Aorta (tissue), 5 donors: Measurements from ENCODE around the gene PLEKHG3. TPM values are rescaled to one million over a fixed set of nuclear protein-coding genes. Genes with fewer than 3 reads are reported as not detected.
A peak's percentile ranks its signal among the peaks of the same experiment; 100 is the strongest.

ENCODE experiments used
- ATAC-seq: fragments of 200-7000 bp; cut with Tn5 transposase; one replicate; pipeline ENCODE4 v1.9.1; 2022; ENCODE audit warnings: moderate library complexity; ENCODE audit not compliant: low FRiP score
- DNase-seq, 2 donors: peaks; one replicate each; pipeline ENCODE4 v3.0.0-alpha.2; 2020
- H3K27ac ChIP-seq, 2 donors: one replicate each; pipeline ENCODE4 v1.5.1; 2013; ENCODE audit warnings: low read length in 2 of 2, mild to moderate bottlenecking in 2 of 2, moderate library complexity in 2 of 2, control low read depth in 1 of 2, inconsistent platforms in 1 of 2, low read depth in 1 of 2
- H3K27me3 ChIP-seq, 2 donors: one replicate each; pipeline ENCODE4 v1.6.1; 2013; ENCODE audit warnings: control low read depth in 1 of 2, low read length in 1 of 2, mild to moderate bottlenecking in 1 of 2, moderate library complexity in 1 of 2; ENCODE audit not compliant: insufficient read depth in 2 of 2, control insufficient read depth in 1 of 2
- H3K36me3 ChIP-seq, 2 donors: one replicate each; pipeline ENCODE4 v1.6.1; 2013; ENCODE audit warnings: control low read depth in 1 of 2, low read length in 1 of 2, mild to moderate bottlenecking in 1 of 2; ENCODE audit not compliant: insufficient read depth in 2 of 2, control insufficient read depth in 1 of 2
- H3K4me1 ChIP-seq, 2 donors: one replicate each; pipeline ENCODE4 v1.6.1; 2013; ENCODE audit warnings: low read length in 2 of 2, control low read depth in 1 of 2, mild to moderate bottlenecking in 1 of 2, moderate library complexity in 1 of 2; ENCODE audit not compliant: insufficient read depth in 2 of 2, control insufficient read depth in 1 of 2
- H3K4me3 ChIP-seq, 2 donors: one replicate each; pipeline ENCODE4 v1.5.1; 2013; ENCODE audit warnings: low read length in 2 of 2, control low read depth in 1 of 2, mild to moderate bottlenecking in 1 of 2
- H3K9me3 ChIP-seq: one replicate; pipeline ENCODE4 v1.6.1; 2013; ENCODE audit warnings: mild to moderate bottlenecking, low read length; ENCODE audit not compliant: control insufficient read depth
- WGBS, 2 donors: extraction: QIAGEN DNeasy Blood & Tissue Kit; methylation state at CpG; one replicate each; pipeline ENCODE4 v1.1.7; 2013; 5-methylcytosine and 5-hydroxymethylcytosine counted together
- intact Hi-C, 2 donors: fragments of 100-400 bp; cut with DNase I; formaldehyde crosslinking; loops; one replicate each; pipeline versions ENCODE4 v1.14.2 to v1.15.0; 2022
- polyA plus RNA-seq, 2 donors: library from polyadenylated mRNA; stranded (reverse); fragments of 200-250 nt; gene quantifications; one replicate each; pipeline ENCODE4 v1.2.3, GENCODE V29; 2013
- total RNA-seq, 2 donors: library from RNA; stranded (reverse); fragmentation: NEBNext Ultra II Directional; extraction: Animal tissue kit (Norgen Biotek cat#: 25700); gene quantifications; one replicate each; pipeline ENCODE4 v1.2.1, GENCODE V29; 2021
- donor health status: healthy with polysubstance abuse.
- donor health status: Bipolar disorder and iron deficiency.
- donor health status: DM: no; HTN: no; CAD: no.
- donor health status: DM: no; HTN: no; CAD: no.
- donor health status: DM: yes; HTN: yes; CAD: no.

Gene PLEKHG3
- total and polyA plus RNA-seq, 4 donors: 10.9 to 82.9 (median 48.2) TPM

DNA sequence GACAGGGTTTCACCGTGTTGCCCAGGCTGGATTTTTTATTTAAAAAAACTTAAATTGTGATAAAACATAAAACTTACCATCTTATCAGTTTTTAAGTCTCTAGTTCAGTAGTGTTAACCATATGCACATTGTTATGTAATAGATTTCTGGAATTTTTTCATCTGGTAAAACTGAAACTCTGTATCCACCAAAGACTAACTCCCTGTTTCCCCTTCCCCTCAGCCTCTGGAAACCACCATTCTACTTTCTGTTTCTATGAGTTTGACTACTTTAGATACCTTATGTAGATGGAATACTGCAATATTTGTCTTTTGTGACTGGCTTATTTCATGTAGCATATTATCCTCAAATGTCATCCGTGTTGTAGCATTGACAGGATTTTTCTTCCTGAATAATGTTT, 12.8 kb upstream of the PLEKHG3 start:
- Histone ChIP-seq H3K36me3 (no peaks in the 10 kb centered on the region), H3K9me3 (no peaks in the 10 kb centered on the region), H3K4me3 (no peak overlapping the region), H3K4me1 (peaks cover 0 to 4% of the 10 kb centered on the region in 2 donors), H3K27me3 (no peaks in the 10 kb centered on the region), H3K27ac (no peak overlapping the region)
- intact Hi-C loops: no loop called here
- DNase-seq: no peak
- WGBS, 2 donors: 83 to 84% methylated on average over 2 of the region's 2 CpGs
- ATAC-seq: no peak

DNA sequence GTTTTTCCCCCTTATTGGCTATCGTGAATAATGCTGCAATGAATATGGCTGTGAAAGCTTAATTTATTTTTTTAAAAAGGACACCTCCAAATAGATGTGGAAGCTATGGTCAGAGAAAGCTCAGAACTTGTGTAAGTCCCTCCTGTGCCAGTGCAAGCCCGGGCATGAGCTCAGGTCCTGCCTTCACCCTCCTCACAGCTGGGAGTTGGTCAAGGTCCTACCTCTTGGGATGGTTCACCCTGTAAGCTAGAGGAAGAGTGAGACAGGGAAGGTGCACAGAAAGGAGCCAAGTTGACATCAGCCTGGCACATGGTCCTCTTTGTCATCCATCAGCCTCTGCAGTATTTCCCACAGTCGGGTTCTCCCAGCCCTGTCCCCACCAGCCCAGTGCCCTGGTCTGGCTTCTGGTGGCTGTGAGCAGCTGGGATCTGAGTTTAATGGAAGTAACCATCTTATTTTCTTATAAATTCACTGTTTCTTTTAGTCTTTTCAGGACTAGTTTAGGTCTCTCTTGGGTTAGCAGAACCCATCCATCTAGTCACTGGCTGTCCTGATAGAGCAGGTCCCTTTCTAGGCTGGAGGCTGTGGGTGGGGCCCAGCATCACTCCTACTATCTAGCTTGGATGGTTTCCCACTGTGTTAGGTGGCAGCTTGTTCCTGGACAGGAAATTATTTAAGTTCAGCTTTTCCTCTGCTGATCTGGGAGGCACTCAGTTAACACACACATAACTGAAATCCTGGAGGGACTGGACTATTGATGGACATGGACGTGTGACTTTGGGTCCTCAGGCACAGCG, 11.8 kb upstream of the PLEKHG3 start:
- WGBS, 2 donors: 90 to 94% methylated on average over 5 of the region's 5 CpGs
- DNase-seq (no peak), ATAC-seq (no peak)
- H3K4me3 ChIP-seq: no peak overlapping the region
- H3K36me3 ChIP-seq: no peaks in the 10 kb centered on the region
- intact Hi-C loops: no loop called here
- H3K9me3 ChIP-seq: no peaks in the 10 kb centered on the region
- H3K4me1 ChIP-seq: peaks cover 0 to 4% of the 10 kb centered on the region in 2 donors
- no peak overlapping the region for H3K27ac ChIP-seq
- no peaks in the 10 kb centered on the region for H3K27me3 ChIP-seq

DNA sequence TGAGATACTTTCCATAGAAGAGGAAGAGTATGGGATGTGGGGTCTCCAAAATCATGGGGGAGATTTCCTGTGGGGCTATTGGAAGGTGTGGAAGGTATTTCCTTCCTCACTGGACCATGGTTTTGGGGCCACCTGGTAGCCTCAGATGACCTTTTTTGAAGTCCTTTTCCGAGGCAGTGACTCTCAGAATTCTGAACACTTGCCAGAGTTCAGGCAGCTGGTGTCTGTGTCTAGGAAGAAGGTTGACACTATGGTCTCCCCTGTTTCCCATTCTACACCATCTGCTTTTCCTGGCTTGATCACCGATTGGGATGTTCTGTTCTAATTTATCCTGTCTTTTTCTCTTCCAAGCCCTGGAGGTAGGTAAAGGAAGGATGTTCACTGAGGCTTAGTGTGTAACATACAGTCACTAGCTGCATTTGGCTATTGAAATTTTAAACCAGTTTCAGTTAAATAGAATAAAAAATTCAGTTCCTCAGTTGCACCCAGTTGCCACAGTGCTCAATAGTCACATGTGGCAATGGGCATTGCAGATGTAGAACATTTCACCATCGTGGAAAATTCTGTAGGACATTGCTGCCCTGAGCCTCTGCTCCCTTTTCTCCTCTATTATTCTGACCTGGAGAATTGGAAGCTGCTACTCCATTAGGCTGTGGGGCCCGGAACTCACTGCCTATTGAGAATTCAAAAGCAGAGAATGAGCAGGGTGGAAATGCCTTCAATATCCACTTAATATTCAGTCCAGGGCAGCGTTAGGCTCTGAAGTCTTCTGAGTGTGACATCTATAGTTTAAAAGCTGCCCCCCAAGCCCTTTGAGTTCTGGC, 11.0 kb upstream of the PLEKHG3 start:
- H3K27me3 ChIP-seq: no peaks in the 10 kb centered on the region
- 65 to 67% methylated on average over 5 of the region's 5 CpGs for whole genome bisulfite sequencing, 2 donors
- peaks cover 0 to 4% of the 10 kb centered on the region in 2 donors for H3K4me1 ChIP-seq
- intact Hi-C loops: no loop called here
- no peaks in the 10 kb centered on the region for H3K36me3 ChIP-seq
- H3K9me3 ChIP-seq: no peaks in the 10 kb centered on the region
- DNase-seq (no peak), ATAC-seq (no peak)
- no peak overlapping the region for H3K4me3 ChIP-seq
- no peak overlapping the region for H3K27ac ChIP-seq

DNA sequence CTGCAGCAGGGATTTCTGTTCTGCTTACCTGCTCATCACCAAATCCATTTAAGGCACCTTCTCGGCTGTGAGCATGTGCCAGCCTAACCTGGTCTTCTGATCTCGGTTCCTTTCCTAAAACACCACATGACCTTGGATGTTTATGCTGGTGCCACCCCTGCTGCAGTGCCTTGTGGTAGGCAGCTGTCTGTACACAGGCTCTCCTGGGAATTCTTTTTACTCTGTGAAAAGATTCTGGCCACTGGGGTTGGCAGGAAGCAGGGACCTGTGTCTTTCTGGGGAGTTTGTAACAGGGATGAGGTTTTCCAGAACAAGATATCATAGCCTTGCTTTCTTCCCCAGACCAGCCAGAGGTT, 10.4 kb upstream of the PLEKHG3 start:
- Histone ChIP-seq H3K27ac (peak overlapping the region in 1 of 2 donors; percentile 12), H3K4me1 (peaks cover 0 to 4% of the 10 kb centered on the region in 2 donors), H3K9me3 (no peaks in the 10 kb centered on the region), H3K27me3 (no peaks in the 10 kb centered on the region), H3K4me3 (no peak overlapping the region), H3K36me3 (no peaks in the 10 kb centered on the region)
- ATAC-seq: no peak
- no peak for DNase-seq
- 35 to 37% methylated on average over 2 of the region's 2 CpGs for WGBS, 2 donors
- intact Hi-C loops: no loop called here

DNA sequence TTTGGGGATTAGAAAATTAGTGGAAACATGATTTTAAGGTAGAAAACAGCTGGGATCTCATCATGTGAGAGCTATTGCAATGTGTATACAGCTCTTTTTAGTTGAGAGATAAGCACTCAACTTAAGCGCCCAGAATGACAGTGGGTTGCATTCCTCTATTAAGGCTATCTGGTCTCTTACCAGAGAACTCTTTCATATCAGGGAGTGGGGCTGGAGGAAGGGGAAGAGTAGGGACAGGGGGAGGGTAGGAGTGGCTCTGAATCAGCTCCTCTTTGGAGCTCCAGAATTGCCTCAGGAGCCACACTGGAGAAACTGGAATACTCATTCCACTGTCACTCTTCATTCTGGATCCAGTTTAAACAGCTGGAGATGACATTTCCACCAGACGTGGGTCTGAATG, 9.2 kb upstream of the PLEKHG3 start:
- Histone ChIP-seq H3K4me1 (peaks cover 0 to 4% of the 10 kb centered on the region in 2 donors), H3K9me3 (no peaks in the 10 kb centered on the region), H3K4me3 (no peak overlapping the region), H3K27me3 (no peaks in the 10 kb centered on the region), H3K27ac (no peak overlapping the region), H3K36me3 (no peaks in the 10 kb centered on the region)
- 83 to 84% methylated on average over 2 of the region's 2 CpGs for WGBS, 2 donors
- intact Hi-C loops: no loop called here
- no peak for ATAC-seq
- DNase-seq: no peak

DNA sequence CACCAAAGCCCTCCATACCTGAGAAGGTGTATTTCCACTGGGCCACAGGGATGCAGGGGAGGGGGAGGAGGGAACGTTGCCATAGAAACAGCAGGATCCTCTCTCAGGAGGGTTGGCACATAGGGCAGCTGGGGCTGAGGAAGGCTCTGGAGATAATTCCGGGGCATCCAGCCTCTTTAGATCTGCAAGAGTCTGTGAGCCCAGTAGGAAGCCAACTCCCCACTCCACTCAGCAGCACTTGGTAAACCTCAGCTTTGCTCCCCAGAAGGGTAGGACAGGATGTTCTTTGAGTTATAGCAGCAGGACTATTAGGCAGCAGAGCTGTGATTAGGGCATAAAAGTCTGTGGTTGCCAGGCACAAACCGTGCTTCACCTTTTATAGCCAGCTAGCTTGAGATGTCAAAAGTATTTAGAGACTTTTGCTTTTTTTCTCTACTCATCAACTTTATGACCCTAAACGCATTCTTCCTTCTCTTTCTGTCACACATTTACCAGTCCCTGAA, 7.8 kb upstream of the PLEKHG3 start:
- no peaks in the 10 kb centered on the region for H3K9me3 ChIP-seq
- DNase-seq: no peak
- no peak overlapping the region for H3K4me3 ChIP-seq
- H3K4me1 ChIP-seq: peaks cover 0 to 4% of the 10 kb centered on the region in 2 donors
- intact Hi-C loops: no loop called here
- WGBS, 2 donors: 47 to 62% methylated on average over 4 of the region's 4 CpGs
- ATAC-seq: no peak
- no peaks in the 10 kb centered on the region for H3K36me3 ChIP-seq
- no peaks in the 10 kb centered on the region for H3K27me3 ChIP-seq
- H3K27ac ChIP-seq: peak overlapping the region in 1 of 2 donors; percentile 16

DNA sequence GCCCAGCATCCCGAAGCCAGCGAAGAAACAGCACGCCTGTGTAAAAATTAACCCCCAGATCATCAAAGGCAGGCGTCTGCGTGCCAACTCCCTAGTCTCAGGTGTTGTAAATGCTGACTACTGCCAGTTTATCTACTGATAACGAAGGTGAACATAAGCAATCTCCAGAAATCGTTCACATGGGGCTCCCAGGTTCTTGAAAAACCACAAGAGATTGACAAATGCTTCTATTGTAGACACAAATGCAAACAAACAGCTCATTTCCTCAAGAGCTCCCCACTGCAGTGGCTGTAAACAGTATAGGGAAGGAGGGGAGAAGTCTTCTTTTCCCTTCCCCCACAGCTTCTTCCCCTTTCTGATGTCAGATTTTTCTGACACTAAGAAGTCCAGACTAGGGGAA, 5.3 kb upstream of the PLEKHG3 start:
- WGBS, 2 donors: 89 to 93% methylated on average over 7 of the region's 7 CpGs
- Histone ChIP-seq H3K4me3 (no peak overlapping the region), H3K36me3 (no peaks in the 10 kb centered on the region), H3K27ac (no peak overlapping the region), H3K4me1 (peaks cover 0 to 4% of the 10 kb centered on the region in 2 donors), H3K9me3 (no peaks in the 10 kb centered on the region), H3K27me3 (no peaks in the 10 kb centered on the region)
- no peak for ATAC-seq
- DNase-seq: no peak
- intact Hi-C loops: no loop called here

DNA sequence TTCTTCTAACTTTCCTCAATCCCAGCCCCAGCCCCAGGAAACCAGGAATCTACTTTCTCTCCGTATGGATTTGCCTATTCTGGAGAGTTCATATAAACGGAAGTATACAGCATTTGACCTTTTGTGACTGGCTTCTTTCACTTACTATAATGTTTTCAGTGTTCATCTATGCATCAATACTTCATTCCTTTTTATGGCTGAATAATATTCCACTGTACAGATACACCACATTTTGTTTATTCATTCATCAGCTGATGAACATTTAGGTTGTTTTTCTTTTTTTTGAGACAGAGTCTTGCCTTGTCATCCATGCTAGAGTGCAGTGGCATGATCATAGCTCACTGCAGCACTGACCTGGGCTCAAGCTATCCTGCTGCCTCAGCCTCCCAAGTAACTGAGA, 3.9 kb upstream of the PLEKHG3 start:
- no peak overlapping the region for H3K27ac ChIP-seq
- ATAC-seq (no peak), DNase-seq (no peak)
- H3K4me3 ChIP-seq: no peak overlapping the region
- no peaks in the 10 kb centered on the region for H3K27me3 ChIP-seq
- no peaks in the 10 kb centered on the region for H3K36me3 ChIP-seq
- intact Hi-C loops: no loop called here
- no peaks in the 10 kb centered on the region for H3K4me1 ChIP-seq
- H3K9me3 ChIP-seq: no peaks in the 10 kb centered on the region
- WGBS, 2 donors: 91 to 93% methylated on average over 2 of the region's 2 CpGs
